Activated T-helper 2 cell treated with anti-CD3 and anti-CD28 coated beads, Interferon-gamma antibody, Interleukin-2, Interleukin-4, amounts not matched to agents 10 μg/mL and 5 μg/mL and 100 μg/mL, durations not matched to agents 14 hours and 24 hours and 36 hours (primary cell): ENCODE results near the gene PRPF31. TPM values are rescaled to one million over a fixed set of nuclear protein-coding genes. Genes with fewer than 3 reads are reported as not detected.
A peak's percentile ranks its signal among the peaks of the same experiment; 100 is the strongest.

ENCODE experiments used
- DNase-seq: peaks from one replicate; pipeline ENCODE4 v3.0.0; 2021; ENCODE audit warnings: low spot score
- H3K27ac Mint-ChIP-seq: one replicate; pipeline ENCODE4 v1.8.0; 2021; ENCODE audit warnings: mixed read lengths
- H3K27me3 Mint-ChIP-seq: one replicate; pipeline ENCODE4 v1.8.0; 2021; ENCODE audit warnings: low read depth, mixed read lengths
- H3K36me3 Mint-ChIP-seq: one replicate; pipeline ENCODE4 v1.8.0; 2021; ENCODE audit warnings: low read depth, mixed read lengths
- H3K4me1 Mint-ChIP-seq: one replicate; pipeline ENCODE4 v1.8.0; 2021; ENCODE audit warnings: low read depth, mixed read lengths
- H3K4me3 Mint-ChIP-seq: one replicate; pipeline ENCODE4 v1.8.0; 2021; ENCODE audit warnings: low read depth, mild to moderate bottlenecking, moderate library complexity, mixed read lengths
- H3K9me3 Mint-ChIP-seq: one replicate; pipeline ENCODE4 v1.8.0; 2021; ENCODE audit warnings: mixed read lengths
- intact Hi-C: fragments of 100-400 bp; cut with micrococcal nuclease; formaldehyde crosslinking; loops from one replicate; pipeline ENCODE4 v1.15.1; 2023
- total RNA-seq: library from RNA; stranded (reverse); gene quantifications from 2 replicates; pipeline ENCODE4 v1.2.3, GENCODE V29; 2022

PRPF31 gene
- total RNA-seq, 1 donor from 2014 or later: 94.2 TPM

DNA sequence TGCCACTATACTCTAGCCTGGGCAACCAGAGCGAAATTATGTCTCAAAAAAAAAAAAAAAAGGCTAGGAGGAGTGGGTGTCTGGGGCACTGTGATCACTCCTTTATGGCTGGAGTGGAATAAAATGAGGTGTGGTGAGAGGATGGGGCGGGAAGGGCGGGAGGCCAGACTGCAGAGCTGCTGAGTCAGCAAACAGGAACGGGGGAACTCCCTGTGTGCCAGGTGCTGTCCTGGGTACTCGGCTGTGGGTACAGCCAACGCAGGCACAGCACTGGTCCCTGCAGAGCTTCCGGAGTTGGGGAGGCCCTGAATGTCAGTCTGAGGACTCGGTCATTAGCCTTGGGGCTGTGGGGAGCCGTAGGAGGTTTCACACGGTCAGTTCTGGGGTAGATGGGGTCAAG lies 5.7 kb downstream of the PRPF31 start:
- Mint-ChIP-seq H3K4me1 (peaks cover 7% of the 10 kb centered on the region), H3K36me3 (peaks cover 57% of the 10 kb centered on the region), H3K27me3 (no peaks in the 10 kb centered on the region), H3K4me3 (no peak overlapping the region), H3K27ac (no peak overlapping the region), H3K9me3 (no peaks in the 10 kb centered on the region)
- intact Hi-C loops: no loop called here
- no peak for DNase-seq

DNA sequence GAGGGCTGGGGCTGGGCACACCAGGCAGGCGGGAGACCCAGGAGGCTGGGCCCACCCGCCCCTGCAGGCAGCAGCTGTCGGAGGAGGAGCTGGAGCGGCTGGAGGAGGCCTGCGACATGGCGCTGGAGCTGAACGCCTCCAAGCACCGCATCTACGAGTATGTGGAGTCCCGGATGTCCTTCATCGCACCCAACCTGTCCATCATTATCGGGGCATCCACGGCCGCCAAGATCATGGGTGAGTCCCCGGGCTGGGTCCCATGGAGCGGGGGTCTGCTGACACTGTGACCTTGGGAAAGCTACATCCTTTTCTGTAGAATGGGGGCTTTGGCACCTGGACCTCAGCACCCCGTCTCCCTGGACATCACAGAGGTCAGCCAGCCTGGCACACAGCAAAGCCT lies 8.1 kb downstream of the PRPF31 start:
- no peak overlapping the region for H3K4me3 Mint-ChIP-seq
- no peak for DNase-seq
- no peaks in the 10 kb centered on the region for H3K9me3 Mint-ChIP-seq
- peaks cover 64% of the 10 kb centered on the region for H3K36me3 Mint-ChIP-seq
- H3K4me1 Mint-ChIP-seq: no peaks in the 10 kb centered on the region
- intact Hi-C loops: no loop called here
- no peak overlapping the region for H3K27ac Mint-ChIP-seq
- no peaks in the 10 kb centered on the region for H3K27me3 Mint-ChIP-seq

DNA sequence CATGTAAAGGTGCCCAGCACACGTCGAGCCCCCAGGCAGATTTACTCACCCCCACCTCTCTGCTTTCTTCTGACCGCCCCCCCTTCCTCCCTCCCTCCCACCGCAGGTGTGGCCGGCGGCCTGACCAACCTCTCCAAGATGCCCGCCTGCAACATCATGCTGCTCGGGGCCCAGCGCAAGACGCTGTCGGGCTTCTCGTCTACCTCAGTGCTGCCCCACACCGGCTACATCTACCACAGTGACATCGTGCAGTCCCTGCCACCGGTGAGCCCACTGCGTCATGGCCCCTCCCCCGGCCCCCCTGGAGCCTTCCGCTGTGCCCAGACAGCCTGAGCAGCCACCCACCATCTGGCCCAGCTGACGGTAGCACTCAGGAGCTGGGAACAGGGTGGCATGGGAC lies 8.8 kb downstream of the PRPF31 start:
- intact Hi-C loops: no loop called here
- H3K36me3 Mint-ChIP-seq: peaks cover 65% of the 10 kb centered on the region
- H3K27ac Mint-ChIP-seq: no peak overlapping the region
- H3K9me3 Mint-ChIP-seq: no peaks in the 10 kb centered on the region
- DNase-seq: no peak
- H3K27me3 Mint-ChIP-seq: no peaks in the 10 kb centered on the region
- no peak overlapping the region for H3K4me3 Mint-ChIP-seq
- no peaks in the 10 kb centered on the region for H3K4me1 Mint-ChIP-seq

DNA sequence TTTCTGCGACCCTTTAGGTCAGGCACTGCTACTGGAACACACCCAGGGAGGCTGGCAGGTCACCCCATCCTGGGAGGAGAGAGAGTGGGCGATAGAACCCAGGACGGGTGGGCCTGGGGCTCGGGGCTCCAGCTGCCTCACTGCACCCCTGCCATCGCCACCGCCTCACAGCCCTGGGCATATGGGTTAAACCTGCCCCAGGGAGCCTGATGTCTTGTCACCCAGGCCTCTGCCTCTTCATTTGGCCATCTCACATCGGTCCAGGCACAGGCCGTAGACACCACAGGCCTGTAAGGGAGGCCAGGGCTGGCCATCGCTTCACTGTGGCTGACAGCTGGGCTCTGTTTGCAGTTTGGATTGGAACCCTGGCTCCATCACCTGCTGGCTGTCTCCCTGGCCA lies 10.2 kb downstream of the PRPF31 start:
- H3K27me3 Mint-ChIP-seq: no peaks in the 10 kb centered on the region
- H3K9me3 Mint-ChIP-seq: no peaks in the 10 kb centered on the region
- intact Hi-C loops: no loop called here
- H3K36me3 Mint-ChIP-seq: peaks cover 59% of the 10 kb centered on the region
- H3K4me1 Mint-ChIP-seq: no peaks in the 10 kb centered on the region
- no peak overlapping the region for H3K27ac Mint-ChIP-seq
- H3K4me3 Mint-ChIP-seq: no peak overlapping the region
- no peak for DNase-seq

DNA sequence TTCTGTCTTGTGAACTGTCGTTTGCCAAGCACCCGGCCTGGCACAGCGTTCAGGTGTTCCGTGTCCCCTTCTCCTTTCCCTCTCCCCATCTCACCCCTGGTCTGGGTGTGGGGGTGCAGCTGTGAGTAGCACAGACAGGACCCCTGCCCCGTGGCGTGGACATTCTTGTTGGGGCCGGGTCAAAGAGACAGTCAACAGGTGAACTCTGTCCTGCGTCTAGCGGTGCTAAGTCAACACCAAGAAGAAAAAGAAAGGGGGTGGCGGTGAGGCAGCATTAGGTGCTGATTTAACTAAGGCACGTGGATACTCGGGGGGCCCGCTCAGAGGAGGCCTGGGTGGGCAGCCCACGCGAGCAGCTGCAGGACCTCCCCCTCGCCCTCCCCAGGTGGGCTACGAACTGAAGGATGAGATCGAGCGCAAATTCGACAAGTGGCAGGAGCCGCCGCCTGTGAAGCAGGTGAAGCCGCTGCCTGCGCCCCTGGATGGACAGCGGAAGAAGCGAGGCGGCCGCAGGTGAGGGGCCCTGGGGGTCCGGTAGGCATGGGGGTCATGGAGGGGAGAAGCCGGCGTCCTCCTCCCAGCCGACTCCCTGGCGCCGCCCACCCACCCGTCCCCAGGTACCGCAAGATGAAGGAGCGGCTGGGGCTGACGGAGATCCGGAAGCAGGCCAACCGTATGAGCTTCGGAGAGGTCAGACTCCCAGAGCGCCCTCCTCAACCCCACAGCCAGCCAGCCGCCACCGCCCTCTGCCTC lies 12.3 kb downstream of the PRPF31 start:
- Mint-ChIP-seq H3K27ac (no peak overlapping the region), H3K4me3 (no peak overlapping the region), H3K27me3 (no peaks in the 10 kb centered on the region), H3K4me1 (no peaks in the 10 kb centered on the region), H3K36me3 (peaks cover 49% of the 10 kb centered on the region), H3K9me3 (no peaks in the 10 kb centered on the region)
- intact Hi-C loops: no loop called here
- no peak for DNase-seq

DNA sequence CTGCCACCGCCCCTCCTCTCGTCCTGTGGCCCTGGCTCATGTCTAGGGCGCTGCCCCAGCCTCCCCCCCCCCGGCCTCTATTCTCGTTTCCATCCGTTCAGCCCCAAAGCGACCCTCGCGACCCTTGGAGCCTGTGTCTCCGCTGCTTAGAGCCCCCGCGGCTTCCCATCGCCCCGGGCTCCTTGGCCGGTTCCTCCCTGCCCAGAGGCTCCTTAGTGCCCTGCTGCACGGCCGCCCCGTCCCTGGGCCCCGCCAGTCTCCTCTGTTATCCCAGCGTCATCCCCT lies 12.8 kb downstream of the PRPF31 start:
- Mint-ChIP-seq H3K9me3 (no peaks in the 10 kb centered on the region), H3K27ac (no peak overlapping the region), H3K4me3 (no peak overlapping the region), H3K27me3 (no peaks in the 10 kb centered on the region), H3K4me1 (no peaks in the 10 kb centered on the region), H3K36me3 (peaks cover 44% of the 10 kb centered on the region)
- no peak for DNase-seq
- intact Hi-C loops: no loop called here

DNA sequence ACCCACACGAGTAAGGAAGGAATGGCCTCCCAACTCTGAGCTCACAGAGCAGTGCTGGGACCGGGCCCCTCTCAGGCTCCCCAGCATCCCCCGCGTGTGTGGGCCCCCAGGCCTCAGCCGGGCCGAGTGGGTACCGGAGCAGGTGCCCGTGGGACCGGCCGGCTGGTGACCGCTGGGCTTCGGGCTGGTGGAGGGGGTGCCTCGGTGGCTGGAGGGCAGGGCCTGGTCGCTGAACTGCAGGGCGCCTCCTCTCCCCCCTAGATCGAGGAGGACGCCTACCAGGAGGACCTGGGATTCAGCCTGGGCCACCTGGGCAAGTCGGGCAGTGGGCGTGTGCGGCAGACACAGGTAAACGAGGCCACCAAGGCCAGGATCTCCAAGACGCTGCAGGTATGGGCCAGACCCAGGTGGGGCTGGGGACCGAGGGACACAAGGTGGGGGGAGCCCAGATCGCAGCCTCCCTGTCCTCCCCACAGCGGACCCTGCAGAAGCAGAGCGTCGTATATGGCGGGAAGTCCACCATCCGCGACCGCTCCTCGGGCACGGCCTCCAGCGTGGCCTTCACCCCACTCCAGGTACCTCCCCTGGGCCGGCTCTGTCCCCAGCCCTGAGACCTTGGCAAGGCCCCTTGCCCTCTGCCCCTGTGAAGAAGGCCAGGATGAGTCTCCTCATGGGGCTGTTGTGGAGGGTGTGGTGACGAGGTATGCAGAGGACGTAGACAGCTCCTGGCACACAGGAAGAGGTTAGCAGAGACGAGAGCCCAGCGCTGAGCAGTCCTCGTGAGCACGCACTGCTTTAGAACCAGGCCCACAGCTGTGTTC lies 13.5 kb downstream of the PRPF31 start:
- Mint-ChIP-seq H3K9me3 (no peaks in the 10 kb centered on the region), H3K27me3 (no peaks in the 10 kb centered on the region), H3K36me3 (peaks cover 40% of the 10 kb centered on the region), H3K27ac (no peak overlapping the region), H3K4me3 (no peak overlapping the region), H3K4me1 (no peaks in the 10 kb centered on the region)
- no peak for DNase-seq
- intact Hi-C loops: no loop called here

DNA sequence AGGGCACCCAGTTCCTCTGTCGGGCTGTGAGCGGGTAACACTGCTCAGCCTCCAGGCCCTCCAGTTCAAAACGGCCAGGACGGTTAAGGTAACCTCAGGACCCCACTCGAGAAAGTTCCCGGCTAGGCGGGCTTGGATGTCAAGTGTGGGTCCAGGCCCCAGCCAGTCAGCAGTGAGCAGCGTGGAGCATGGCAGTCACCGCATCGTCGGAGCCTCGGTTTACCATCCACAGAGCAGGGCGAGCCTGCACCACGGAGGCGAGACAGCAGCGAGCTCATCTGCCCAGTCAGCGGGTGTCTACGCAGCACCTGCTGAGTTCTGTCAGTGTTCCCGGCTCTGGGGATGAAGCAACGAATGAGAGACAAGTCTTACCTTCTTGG lies 14.1 kb downstream of the PRPF31 start:
- intact Hi-C loops: no loop called here
- Mint-ChIP-seq H3K27ac (no peak overlapping the region), H3K9me3 (no peaks in the 10 kb centered on the region), H3K4me3 (no peak overlapping the region), H3K27me3 (no peaks in the 10 kb centered on the region), H3K4me1 (peaks cover 5% of the 10 kb centered on the region), H3K36me3 (peaks cover 39% of the 10 kb centered on the region)
- DNase-seq: no peak

DNA sequence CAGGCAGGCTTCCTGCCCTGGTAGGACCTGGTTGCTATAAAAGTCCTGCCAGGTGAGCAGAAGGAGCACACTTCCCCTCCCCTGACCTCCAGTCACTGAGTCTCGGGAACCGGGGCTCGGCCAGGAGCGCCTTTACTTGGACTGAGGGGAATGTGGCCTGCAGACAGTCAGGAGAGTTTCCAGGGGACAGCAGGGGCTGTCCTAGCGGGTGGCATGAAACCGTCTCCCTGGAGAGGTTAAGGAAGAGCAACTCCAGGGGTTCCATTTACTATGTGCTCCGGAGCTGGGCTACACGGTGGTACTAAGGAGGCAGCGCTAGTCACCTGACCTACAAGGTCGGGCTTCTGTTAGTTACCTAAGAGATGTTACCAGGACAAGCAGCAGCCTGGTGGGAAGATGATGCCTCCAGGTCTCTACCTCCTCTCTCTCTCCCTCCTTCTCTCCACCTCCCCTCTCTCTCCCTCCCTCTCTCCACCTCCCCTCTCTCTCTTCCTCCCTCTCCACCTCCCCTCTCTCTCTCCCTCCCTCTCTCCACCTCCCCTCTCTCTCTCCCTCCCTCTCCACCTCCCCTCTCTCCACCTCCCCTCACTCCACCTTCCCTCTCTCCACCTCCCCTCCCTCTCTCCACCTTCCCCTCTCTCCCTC lies 17.9 kb downstream of the PRPF31 start:
- intact Hi-C loops: no loop called here
- H3K27me3 Mint-ChIP-seq: no peaks in the 10 kb centered on the region

DNA sequence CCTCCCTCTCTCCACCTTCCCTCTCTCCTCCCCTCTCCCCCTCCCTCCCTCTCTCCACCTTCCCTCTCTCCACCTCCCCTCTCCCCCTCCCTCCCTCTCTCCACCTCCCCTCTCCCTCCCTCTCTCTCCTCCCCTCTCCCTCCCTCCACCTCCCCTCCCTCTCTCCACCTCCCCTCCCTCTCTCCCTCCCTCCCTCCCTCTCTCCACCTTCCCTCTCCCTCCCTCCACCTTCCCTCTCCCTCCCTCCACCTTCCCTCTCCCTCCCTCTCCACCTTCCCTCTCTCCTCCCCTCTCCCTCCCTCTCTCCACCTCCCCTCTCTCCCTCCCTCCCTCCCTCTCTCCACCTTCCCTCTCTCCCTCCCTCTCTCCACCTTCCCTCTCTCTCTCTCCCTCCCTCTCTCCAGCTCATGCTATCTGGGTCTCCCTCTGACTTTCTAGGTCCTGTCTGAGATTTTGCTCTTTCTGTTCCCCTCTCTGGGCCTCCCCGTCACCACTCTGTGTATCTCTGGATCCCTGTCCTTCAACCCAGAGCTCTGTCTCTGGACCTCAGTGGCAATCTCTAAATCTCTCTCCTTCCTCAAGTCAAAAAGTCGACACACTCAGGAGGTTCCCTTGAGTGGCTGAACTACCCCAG lies 18.5 kb downstream of the PRPF31 start:
- peaks cover 22% of the 10 kb centered on the region for H3K36me3 Mint-ChIP-seq
- DNase-seq: no peak

More for the DNA sequence above, 17.9 kb downstream of the PRPF31 start:
- no peak for DNase-seq
- H3K4me3 Mint-ChIP-seq: no peak overlapping the region
- peaks cover 19% of the 10 kb centered on the region for H3K36me3 Mint-ChIP-seq
- H3K4me1 Mint-ChIP-seq: peaks cover 15% of the 10 kb centered on the region
- no peaks in the 10 kb centered on the region for H3K9me3 Mint-ChIP-seq
- H3K27ac Mint-ChIP-seq: no peak overlapping the region

DNA sequence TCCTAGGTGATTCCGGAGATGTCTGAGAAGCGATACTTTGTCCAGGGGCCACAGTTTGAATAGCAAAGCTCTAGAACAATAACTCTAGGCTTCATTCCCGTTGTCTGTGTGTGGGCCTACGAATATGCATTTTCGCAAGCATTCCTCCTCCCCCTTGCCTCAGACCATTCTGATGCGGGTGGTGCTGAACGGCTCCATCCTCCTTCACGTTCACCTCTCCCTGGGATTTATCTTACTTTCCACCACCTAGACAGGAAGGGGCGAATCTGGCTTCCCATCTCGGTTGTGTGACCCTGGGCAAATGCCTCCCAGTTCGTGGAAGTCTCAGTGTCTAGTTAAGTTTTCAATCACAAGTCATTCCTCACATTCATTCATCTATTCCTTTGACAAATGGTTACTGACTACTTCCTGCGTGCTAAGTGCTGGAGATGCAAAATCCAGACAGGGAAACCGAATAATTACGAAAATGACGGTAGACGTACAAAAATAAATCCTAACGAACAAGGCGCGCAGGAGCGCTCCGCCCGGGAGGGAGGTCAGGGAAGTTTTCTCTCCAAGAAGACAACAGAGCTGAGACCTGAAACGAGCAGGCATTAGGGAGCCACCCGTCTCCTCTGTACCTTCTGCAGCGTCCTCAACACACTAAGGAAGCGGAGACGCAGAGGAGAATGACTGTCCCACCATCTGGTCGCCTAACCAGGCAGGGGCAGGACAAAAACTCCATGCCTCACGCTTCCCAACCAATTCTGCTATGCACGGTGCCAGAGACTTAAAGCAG lies 20.7 kb downstream of the PRPF31 start:
- Mint-ChIP-seq H3K36me3 (peaks cover 28% of the 10 kb centered on the region), H3K9me3 (no peaks in the 10 kb centered on the region), H3K27ac (peak overlapping the region; percentile 74), H3K4me3 (peak overlapping the region; percentile 86), H3K27me3 (no peaks in the 10 kb centered on the region), H3K4me1 (peaks cover 29% of the 10 kb centered on the region)
- intact Hi-C loops: no loop called here
- no peak for DNase-seq

More for the DNA sequence above, 18.5 kb downstream of the PRPF31 start:
- Mint-ChIP-seq H3K27me3 (no peaks in the 10 kb centered on the region), H3K4me1 (peaks cover 20% of the 10 kb centered on the region), H3K4me3 (no peak overlapping the region), H3K9me3 (no peaks in the 10 kb centered on the region), H3K27ac (peak overlapping the region; percentile 11)
- intact Hi-C loops: no loop called here
